LNCAP (cell line): ENCODE data around the gene CACNA1C.

Experiments used
- CTCF ChIP-seq: fragments of 450-650 bp; IDR thresholded peaks from 2 replicates; pipeline ENCODE4 v1.5.1; 2017; ENCODE audit warnings: mild to moderate bottlenecking

CACNA1C gene

GRCh38 chr12:2288875-2289274 is 236.1 kb downstream of the CACNA1C start:
- no peak for TF ChIP-seq CTCF

GRCh38 chr12:2289525-2289924 is 236.7 kb downstream of the CACNA1C start:
- TF ChIP-seq CTCF = no peak

GRCh38 chr12:2290091-2290490 is 237.3 kb downstream of the CACNA1C start:
- TF ChIP-seq CTCF = no peak

GRCh38 chr12:2290516-2291065 is 237.8 kb downstream of the CACNA1C start:
- no peak for TF ChIP-seq CTCF

GRCh38 chr12:2291182-2291832 is 238.5 kb downstream of the CACNA1C start:
- peak; percentile 85 for TF ChIP-seq CTCF

- TF ChIP-seq CTCF = no peak
These were observed 239.2 kb downstream of the CACNA1C start for GRCh38 chr12:2291947-2292346.

GRCh38 chr12:2292560-2292959 is 239.8 kb downstream of the CACNA1C start:
- no peak for TF ChIP-seq CTCF
